TTC549 (cell line): ENCODE data around the gene GAS1.

Experiments
- FAIRE-seq: peaks from 2 replicates; lab custom pipeline; 2012; peaks lifted over from hg19 to GRCh38; lab: Jason Lieb, UNC

The GAS1 gene

GRCh38 chr9:86947146-86948073 is at the start of gene GAS1:
Gene GAS1 (minus strand): TSS chr9:86947506. CDS start chr9:86946779, 727 bp downstream.
- FAIRE-seq = no peak

DNA sequence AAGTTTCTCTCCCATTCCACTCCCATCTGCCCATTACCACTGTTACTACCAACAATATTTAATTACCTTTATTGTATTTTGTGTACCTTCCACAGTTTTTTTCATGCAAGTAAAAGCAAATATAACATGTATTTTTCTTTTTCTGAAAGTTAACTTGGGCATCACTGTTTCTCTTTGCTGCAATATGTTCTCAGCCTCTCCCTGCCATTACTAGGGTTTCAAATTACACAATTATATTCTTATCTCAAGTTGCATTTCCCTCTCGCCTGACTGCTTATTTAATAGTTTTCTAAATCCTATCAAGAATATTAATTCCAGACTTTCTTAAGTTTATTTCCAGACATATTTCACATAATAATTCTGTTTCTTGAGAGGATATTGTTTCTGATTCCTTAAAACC is 46.9 kb upstream of the GAS1 start:
- no peak for FAIRE-seq

- FAIRE-seq = no peak
These were observed 46.5 kb upstream of the GAS1 start for GRCh38 chr9:86993830-86994229.

DNA sequence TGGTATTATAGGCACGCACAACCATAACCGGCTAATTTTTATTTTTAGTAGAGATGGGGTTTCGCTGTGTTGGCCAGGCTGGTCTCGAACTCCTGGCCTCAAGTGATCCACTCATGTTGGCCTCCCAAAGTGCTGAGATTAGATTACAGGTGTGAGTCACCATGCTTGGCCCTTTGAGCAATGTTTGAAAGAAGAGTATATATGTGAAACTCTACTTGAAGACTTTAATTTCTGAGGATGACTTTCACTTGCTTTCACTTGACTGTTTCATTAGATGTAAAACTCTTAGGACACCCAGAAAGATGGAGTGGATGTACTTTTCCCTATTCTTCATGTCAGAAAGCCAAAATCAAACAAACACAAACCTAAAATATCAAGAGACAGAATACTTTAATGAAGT is 43.8 kb upstream of the GAS1 start:
- no peak for FAIRE-seq

- no peak for FAIRE-seq
These were observed 43.0 kb upstream of the GAS1 start for GRCh38 chr9:86990290-86990689.

DNA sequence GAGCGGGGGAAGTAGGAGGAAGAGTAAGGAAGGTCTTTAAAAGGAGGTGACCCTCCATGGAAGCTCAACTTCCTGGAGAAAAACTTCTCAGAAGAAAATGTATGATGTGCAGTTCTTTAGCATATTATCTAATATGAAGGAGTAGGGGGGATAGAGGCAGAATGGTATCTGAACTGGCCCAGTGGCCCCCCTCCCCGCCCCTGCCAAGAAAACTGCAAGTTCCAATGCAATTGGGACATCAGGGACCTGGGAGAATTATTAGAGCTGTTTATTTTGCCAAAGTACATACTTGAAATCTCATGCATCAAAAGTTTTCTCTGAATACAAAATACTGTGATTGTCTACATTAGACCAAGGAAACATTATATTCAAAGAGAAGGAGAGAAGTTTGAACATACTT is 40.6 kb upstream of the GAS1 start:
- FAIRE-seq = no peak

DNA sequence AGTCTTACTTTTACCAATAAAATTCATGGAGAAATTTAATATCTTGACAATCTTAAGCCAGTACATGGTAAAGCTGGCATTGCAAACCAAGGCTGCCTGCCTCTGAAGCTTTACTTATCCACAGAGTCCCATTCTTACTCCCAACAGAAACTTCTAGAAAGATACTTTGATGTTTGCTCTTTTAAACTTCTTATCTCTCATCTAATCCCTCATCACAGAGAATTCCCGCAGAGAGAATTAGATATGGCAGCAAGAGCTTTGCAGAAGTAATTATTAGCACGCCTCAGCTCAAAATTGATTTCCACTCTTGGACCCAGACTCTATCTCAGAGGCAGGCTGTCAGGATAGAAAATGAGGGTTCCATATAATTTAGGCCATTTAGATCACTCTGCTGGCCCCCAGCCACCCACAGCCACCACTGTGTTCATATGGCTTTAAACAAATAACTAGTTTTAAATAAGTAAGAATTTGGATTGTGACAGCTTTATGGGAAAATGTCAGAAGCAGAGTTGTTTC is 37.9 kb upstream of the GAS1 start:
- no peak for FAIRE-seq

- no peak for FAIRE-seq
These were observed 36.4 kb upstream of the GAS1 start for GRCh38 chr9:86983620-86984259.

DNA sequence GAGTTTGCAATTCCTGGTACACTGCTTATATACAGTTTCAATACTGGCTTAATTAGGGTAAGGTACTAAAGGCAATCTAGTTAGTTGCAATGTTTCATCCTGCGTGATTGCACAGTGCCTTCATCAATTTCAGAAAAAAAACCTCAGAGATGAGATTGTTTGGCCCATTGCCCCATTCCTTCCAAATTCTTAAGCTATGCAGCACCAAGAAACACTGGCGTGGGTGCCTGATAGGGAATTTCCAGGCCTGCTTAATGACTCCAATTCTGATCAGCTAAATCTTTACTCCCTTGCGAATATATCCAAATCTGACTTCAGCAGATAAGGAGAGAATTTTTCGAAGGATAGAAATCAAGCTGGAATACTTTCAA is 35.9 kb upstream of the GAS1 start:
- FAIRE-seq = no peak

- no peak for FAIRE-seq
These were observed 33.5 kb upstream of the GAS1 start for GRCh38 chr9:86980802-86981201.

DNA sequence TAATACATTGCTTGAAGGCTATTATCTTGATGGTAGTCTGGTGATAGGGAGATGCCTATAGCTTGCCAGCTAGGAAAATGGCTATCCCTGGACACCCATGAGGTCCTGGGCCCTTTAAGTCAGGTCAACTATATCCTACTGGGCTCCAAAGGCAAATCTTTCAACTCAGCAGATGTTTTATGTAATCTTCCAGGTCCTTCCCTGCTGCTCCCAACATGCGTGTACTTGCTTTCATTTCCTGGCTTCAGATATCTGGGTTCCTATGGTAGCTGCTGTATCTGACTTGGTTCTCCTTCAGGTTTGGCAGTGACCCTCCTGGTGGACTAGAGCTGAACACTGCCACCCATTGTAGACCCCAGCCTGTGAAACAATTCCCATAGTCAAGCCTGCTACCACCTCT is 32.4 kb upstream of the GAS1 start:
- FAIRE-seq = no peak

- FAIRE-seq = no peak
These were observed 31.7 kb upstream of the GAS1 start for GRCh38 chr9:86978922-86979474.

DNA sequence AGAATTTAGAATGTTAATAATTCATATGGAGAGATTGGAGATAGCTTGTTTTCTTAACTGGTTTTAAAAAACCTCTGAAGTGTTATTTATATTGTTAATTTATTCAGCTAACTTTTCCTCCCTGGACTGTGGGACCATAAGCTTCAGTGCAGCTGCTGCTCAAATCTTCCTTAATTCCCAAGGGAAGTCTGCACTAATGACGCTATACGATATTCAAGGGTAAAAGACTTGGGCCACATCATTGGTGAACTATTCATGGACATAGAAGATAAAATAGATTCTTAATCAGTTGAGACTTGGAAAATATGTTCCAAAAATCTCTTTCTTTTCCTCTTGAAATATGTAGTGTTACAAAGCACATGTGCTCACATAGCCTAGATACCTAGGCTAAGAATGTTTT is 31.1 kb upstream of the GAS1 start:
- FAIRE-seq = no peak

GRCh38 chr9:86977205-86977835 is 30.0 kb upstream of the GAS1 start:
- FAIRE-seq = no peak

- no peak for FAIRE-seq
These were observed 28.3 kb upstream of the GAS1 start for GRCh38 chr9:86975606-86976005.

DNA sequence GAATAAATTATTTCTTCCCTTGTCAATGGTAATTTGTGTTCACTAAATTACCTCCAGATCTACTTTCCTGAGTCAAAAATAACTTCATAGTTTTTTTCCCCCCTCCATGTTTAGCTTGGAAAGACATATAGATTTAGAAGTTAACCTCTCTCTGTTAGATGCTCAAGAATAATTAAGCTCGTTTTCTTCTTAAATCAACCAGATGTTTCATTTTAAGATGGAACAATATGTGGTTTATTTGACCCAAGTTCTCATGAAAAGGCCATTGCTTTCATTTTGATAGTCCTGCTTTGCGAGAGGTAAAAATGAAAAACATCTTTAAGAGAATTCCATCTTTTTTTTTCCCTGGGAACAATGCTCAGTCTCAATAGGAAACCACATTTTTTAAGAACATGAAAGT is 27.7 kb upstream of the GAS1 start:
- no peak for FAIRE-seq

DNA sequence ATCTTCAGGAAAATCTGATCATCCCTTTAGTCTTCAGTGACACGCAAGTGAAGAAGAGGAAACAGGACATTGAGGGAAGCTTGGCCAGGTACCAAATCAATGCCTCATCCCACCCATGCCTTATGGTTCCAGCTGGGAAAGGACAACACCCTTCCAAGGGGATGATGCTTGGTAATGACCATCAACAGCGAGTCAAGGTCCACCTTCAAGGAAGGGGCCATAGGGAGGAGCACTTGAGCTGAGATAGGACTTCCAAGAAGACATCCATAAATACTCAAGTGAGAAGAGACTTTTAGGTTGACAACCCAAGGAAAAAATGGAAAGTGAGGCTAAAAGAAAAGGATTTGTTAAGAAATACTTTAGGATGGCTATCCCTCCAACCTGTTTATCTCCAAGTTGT is 27.1 kb upstream of the GAS1 start:
- FAIRE-seq = no peak

DNA sequence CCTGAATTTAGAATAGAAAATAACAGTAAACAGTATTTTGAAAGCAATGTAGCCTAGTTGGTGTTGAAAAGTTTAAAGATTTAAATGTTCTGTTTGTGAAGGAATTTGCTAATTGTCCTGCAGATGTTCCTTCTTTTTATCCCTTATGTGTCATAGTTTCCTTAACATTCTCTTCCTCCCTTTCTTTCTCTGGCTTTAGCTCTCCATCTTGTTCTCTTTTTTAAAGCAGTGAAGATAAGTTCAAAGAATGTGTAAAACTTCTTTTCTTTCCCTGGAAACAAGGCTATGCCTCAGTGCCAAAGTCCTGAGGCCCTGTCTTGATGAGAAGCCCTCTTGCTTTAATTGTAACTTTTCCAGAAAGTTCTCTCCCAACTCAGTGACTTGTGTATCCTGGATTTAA is 24.4 kb upstream of the GAS1 start:
- FAIRE-seq = no peak

- FAIRE-seq = no peak
These were observed 21.1 kb upstream of the GAS1 start for GRCh38 chr9:86968258-86968920.

GRCh38 chr9:86966852-86967511 is 19.7 kb upstream of the GAS1 start:
- no peak for FAIRE-seq

DNA sequence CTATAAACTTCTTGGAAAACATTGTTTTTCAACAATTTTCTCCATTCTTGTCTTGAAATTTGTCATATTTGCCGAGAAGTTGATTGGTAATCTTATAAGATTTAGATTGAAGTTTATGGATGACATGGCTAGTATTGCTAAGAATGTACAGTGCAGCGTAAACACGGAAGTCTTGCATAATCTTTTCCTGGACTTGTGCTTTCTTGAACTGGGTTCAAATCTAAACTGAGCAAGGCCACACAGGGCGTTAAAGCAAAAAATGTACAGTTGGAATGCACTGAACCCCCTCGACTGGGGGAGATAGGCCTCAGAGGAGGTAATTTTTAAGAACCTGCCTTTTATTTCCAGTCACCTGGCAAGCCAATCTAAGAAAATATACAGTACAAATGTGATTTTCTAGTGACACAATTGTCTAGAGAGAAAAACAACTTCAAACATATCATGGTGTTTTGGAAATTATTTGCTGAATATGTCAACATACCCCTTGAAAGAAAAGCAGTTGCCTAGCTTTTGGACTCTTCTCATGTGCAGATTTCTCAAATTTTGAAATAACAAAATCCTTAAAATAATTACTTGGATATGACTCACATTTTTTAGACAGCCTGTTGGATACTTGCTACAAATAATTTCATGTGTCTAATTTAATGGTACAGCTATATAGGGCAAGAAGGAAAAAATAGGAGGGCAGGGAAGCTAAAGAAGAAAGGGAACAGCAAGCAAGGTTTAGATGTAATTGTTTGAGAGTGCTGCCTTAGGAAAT is 18.5 kb upstream of the GAS1 start:
- FAIRE-seq = no peak
